ENCODE results near the gene TRIM27. TPM values are rescaled to one million over a fixed set of nuclear protein-coding genes. Genes with fewer than 3 reads are reported as not detected.
"Not testable (repeated sequence)": the region's sequence is repeated elsewhere in the genome, so short reads cannot be mapped to it uniquely, and the experiment has no call there.

Gene TRIM27
- total RNA-seq, 1 donor from 2014 or later, result 15.7 TPM

DNA sequence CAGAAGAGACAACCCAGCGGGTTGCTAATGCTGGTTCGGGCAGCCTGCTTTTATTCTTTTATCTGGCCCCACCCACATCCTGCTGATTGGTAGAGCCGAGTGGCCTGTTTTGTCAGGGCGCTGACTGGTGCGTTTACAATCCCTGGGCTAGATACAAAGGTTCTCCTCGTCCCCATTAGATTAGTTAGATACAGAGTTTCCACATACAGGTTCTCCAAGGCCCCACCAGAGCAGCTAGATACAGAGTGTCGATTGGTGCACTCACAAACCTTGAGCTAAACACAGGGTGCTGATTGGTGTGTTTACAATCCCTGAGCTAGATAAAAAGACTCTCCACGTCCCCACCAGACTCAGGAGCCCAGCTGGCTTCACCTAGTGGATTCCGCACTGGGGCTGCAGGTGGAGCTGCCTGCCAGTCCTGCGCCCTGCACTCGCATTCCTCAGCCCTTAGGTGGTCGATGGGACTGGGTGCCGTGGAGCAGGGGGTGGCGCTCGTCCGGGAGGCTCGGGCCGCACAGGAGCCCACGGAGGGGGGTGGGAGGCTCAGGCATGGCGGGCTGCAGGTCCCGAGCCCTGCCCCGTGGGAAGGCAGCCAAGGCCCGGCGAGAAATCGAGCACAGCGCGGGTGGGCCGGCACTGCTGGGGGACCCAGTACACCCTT lies 51.5 kb downstream of the TRIM27 start:
- ATAC-seq (ENCODE audit: poor library complexity); DNase-seq; intact Hi-C loops (cut with DNase I): not testable (repeated sequence)

DNA sequence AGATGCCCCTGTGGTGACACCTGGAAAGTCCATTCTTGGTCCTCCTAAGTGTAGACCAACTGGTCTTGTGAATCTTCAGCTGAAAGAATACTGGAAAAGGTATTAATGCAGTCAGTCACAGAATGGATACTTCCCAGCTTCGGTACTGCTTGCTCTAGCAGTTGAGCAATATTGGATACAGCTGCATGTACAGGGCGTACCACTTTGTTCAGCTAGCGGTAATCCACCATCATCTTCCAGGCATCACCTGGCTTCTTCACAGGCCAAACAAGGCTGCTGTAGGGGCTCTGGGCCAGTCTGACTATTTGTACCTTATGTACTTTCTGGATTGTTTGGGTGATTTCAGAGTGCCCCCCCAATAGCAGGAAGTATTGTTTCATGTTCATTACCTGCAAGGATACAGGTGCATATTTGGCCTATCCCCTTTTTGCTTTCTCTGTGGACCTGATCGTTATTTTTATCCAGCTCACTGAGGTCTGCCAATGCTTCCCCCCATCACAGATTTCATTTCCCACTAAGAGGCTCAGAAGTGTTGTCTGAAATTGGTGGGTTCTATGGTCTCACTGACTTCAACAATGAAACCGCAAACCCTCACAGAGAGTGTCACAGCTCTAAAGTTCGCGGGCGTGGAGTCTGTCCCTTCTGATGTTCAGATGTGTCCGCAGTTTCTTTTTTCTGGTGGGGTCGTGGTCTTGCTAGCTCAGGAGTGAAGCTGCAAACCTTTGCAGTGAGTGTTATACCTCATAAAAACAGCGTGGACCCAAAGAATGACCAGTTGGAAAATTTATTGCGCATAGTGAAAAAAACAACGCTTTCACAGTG lies 52.2 kb downstream of the TRIM27 start:
- intact Hi-C loops (cut with DNase I), result no loop called here
- ATAC-seq (ENCODE audit: poor library complexity), result no peak
- no peak for DNase-seq

DNA sequence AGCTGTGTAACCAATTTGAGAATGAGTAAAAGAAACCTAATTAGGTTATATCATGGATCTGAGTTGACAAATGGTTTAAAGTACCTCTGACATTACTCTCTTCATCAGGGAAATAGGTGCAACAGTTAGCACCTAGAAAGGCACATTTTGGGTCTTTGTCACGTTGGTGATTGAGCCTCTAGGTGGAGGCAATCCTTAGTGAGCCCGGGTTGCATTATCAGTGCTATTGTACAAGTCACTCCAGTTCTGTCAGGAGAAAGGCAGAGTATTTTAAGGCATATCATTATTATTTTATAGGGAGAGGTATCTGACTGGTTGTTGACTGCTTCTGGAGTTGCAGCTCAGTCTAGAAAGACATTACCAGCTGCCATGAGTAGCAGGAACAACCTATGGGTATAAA lies 54.9 kb downstream of the TRIM27 start:
- no peak for DNase-seq
- ATAC-seq (ENCODE audit: poor library complexity), result no peak
- intact Hi-C loops (cut with DNase I), result loop anchor here (10.0 kb wide), 1 partner anchor 116 kb away; no protein-coding TSS in a partner anchor

DNA sequence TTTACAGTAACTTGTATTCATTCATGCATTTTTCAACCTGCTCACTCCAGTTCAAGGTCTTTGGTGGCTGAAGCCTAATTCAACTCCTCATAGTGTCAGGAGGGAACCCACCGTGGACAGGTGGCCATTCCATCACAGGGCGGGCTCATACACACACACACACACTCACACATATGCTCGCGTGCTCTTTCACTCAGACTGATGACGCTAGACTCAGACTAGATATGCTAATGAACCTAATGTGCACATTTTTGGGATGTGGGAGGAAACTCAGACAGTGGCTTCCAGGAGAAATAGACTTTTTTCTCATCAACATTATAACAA lies 56.7 kb downstream of the TRIM27 start:
- intact Hi-C loops (cut with DNase I), result loop anchor here (10.0 kb wide), 1 partner anchor 118 kb away; no protein-coding TSS in a partner anchor
- no peak for DNase-seq
- ATAC-seq (ENCODE audit: poor library complexity), result peak; percentile 21

DNA sequence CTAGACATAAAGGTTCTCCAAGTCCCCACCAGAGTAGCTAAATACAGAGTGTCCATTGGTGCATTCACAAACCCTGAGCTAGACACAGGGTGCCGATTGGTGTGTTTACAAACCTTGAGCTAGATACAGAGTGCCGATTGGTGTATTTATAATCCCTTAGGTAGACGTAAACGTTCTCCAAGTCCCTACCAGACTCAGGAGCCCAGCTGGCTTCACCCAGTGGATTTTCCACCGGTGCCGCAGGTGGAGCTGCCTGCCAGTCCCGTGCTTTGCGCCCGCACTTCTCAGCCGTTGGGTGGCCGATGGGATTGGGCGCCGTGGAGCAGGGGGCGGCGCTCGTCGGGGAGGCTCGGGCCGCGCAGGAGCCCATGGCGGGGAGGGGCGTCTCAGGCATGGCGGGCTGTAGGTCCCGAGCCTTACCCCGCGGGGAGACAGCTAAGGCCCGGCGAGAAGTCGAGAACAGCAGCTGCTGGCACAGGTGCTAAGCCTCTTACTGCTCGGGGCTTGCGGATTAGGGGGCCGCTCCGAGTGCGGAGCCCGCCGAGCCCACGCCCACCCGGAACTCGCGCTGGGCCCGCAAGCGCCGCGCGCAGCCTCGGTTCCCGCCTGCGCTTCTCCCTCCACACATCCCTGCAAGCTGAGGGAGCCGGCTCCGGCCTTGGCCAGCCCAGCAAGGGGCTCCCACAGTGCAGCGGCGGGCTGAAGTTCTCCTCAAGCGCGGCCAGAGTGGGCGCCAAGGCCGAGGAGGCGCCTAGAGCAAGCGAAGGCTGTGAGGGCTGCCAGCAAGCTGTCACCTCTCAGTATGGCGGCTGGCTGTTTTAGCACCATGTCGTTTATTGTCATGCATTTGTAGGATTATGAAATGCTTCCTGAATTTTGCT lies 57.3 kb downstream of the TRIM27 start:
- intact Hi-C loops (cut with DNase I), result loop anchor here (10.0 kb wide), 1 partner anchor 118 kb away; no protein-coding TSS in a partner anchor
- peak; percentile 79 for DNase-seq
- peak; percentile 79 for ATAC-seq (ENCODE audit: poor library complexity)

DNA sequence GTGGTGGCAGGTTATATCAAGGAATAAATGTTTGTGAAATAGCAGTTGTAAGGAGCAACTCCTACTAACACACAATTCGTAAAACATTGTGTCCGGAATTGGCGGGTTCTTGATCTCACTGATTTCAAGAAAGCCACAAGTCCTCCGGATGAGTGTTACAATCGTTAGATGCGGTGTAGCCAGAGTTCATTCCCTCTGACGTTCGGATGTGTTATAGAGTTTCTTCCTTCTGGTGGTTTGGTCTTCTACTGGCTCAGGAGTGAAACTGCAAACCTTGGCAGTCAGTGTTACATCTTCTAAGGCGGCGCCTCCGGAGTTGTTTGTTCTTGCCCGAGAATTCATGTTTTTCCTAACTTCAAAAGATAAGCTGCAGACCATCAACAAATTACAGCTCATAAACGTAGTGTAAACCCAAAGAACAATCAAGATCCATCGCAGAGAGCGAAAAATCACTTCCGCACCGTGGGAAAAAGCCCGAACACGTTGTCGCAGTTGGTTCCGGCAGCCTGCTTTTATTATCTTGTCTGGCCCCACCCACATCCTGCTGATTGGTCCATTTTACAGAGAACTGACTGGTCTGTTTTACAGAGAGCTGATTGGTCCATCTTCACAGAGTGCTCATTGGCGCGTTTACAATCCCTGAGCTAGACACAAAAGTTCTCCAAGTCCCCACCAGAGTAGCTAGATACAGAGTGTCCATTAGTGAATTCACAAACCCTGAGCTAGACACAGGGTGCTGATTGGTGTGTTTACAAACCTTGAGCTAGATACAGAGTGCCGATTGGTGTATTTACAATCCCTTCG lies 58.2 kb downstream of the TRIM27 start:
- intact Hi-C loops (cut with DNase I), result loop anchor here (10.0 kb wide), 1 partner anchor 119 kb away; no protein-coding TSS in a partner anchor
- ATAC-seq (ENCODE audit: poor library complexity) (no peak), DNase-seq (no peak)

DNA sequence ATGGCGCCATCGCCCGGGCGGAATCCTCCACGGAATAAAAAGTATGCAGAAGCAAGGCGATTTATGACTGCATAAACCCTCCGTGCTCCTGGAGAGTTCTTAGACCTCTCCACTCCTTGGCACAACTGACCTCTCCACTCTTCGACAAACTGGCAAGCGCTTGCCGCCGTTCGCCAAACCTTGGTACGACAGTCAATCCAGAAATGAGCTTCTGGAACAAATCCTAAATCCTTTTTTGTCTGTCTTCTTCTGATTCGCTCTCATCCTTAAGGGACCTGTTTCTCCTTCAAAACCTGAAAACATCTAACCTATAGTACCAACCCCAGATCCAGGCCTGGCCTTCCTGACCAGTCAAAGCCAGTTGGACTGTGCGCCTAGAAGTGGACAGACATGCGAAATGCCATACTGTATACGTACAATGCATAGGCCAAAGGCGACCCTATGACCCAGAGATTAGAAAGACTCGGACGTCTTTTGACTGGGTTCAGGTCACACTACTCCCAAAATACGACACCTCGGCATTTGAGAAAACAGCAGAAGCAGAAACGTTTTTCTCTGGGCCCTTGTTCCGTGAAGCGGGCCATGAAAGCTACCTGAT lies 59.4 kb downstream of the TRIM27 start:
- intact Hi-C loops (cut with DNase I), result loop anchor here (10.0 kb wide), 1 partner anchor 120 kb away; no protein-coding TSS in a partner anchor
- ATAC-seq (ENCODE audit: poor library complexity) (no peak), DNase-seq (no peak)

DNA sequence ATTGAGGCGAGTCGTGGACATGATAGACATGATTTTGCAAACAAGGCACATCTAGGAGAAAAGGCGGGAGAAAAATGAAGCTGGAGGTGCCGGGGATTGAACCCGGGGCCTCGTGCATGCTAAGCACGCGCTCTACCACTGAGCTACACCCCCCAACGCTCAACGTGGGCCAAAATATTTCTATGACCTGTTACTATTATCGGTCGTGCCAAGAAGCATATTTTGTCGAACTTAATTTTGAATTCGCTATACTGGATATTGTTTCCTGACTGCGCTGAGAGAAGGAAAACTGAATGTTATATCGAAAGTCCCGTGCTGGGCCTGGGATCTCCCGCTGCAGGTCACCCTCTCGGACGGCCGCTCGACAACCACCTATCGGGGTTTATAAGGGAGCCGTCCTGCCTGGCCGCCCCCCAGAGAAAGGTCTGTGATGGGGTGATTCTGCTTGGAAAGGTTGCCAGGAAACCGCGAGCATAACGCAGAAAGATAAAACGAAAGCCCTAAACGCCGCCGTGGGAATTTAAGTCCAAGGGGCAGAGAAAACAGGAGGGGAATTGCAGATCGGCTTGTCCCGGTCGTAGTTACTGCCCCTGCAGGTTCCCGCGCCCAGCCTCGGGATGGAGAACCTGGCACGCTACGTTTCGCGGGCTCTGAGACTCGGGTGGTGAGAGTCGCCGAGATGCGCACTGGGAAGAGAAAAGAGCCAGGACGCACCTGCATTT lies 60.0 kb downstream of the TRIM27 start:
- intact Hi-C loops (cut with DNase I), result loop anchor here (1.0 to 10.0 kb wide), 2 partner anchors 25 to 121 kb away; no protein-coding TSS in a partner anchor
- DNase-seq (peak; percentile 77), ATAC-seq (ENCODE audit: poor library complexity) (peak; percentile 85)

DNA sequence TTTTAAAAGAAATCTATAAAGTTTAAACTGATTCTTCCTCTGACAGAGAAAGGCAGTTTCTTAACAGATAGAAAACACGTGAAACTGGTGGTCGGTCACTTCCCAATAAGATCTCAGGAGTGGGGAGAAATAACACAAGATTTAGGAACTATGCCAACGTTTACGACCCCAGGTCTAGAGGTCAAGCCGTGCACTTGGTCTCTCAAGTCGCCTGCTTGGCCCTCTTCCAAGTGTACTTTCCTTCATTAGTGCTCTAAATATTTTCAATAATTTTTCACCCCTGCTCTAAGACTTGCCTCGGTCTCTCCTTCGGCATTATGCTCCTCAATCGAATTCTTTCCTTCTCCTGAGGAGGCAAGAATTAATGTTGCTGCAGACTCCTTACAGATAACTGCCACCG lies 61.7 kb downstream of the TRIM27 start:
- DNase-seq (no peak), ATAC-seq (ENCODE audit: poor library complexity) (no peak)
- intact Hi-C loops (cut with DNase I), result loop anchor here (10.0 kb wide), 1 partner anchor 123 kb away; no protein-coding TSS in a partner anchor

DNA sequence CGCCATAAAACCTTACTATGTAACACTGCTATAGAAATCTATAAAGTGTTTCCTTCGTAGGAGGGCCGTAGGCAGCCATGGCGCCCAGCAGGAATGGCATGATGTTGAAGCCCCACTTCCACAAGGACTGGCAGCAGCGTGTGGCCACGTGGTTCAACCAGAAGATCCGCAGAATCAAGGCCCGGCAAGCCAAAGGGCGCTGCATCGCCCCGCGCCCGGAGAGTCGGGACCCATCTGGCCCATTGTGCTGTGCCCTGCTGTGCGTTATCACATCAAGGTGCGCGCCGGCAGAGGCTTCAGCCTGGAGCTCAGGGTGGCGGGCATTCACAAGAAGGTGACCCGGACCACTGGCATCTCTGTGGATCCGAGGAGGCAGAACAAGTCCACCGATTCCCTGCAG lies 62.4 kb downstream of the TRIM27 start:
- no peak for ATAC-seq (ENCODE audit: poor library complexity)
- intact Hi-C loops (cut with DNase I), result loop anchor here (10.0 kb wide), 1 partner anchor 123 kb away; no protein-coding TSS in a partner anchor
- DNase-seq, result no peak

DNA sequence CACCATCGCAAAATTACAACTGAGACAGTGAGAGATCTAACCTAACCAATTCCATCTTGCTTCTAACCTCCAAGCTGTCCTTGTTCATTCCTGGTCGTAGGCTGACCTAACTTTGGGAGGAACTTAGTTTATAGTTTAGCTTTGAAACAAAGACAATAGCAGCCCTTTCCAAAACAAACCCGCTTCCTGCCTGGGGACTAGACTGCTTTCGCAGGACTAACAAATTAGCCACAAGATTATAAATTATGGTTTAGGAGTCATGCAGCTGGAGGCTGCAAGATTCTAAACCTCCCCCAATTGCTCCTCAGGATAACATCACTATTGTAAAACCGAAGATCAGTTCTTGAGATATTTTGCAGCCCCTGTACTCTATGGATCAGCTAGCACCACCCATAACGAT lies 63.2 kb downstream of the TRIM27 start:
- no peak for DNase-seq
- ATAC-seq (ENCODE audit: poor library complexity), result no peak
- intact Hi-C loops (cut with DNase I), result loop anchor here (10.0 kb wide), 1 partner anchor 124 kb away; no protein-coding TSS in a partner anchor

DNA sequence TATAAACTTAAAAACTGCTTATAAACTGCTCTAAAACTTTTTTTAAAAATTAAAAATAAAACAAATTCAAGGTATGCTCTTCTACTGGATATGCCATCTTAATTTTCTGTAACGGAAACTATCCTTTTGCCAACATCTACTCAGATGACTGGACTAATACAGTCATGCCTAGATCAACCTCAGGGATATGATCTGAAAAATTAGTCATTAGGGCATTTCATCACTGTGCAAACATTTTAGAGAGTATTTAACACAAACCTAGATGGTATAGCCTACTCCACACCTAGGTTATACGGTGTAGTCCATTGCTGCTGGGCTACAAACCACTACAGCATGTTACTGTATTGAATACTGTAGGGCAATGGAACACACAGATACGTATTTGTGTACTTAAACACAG lies 64.8 kb downstream of the TRIM27 start:
- DNase-seq (no peak), ATAC-seq (ENCODE audit: poor library complexity) (no peak)
- intact Hi-C loops (cut with DNase I), result no loop called here

DNA sequence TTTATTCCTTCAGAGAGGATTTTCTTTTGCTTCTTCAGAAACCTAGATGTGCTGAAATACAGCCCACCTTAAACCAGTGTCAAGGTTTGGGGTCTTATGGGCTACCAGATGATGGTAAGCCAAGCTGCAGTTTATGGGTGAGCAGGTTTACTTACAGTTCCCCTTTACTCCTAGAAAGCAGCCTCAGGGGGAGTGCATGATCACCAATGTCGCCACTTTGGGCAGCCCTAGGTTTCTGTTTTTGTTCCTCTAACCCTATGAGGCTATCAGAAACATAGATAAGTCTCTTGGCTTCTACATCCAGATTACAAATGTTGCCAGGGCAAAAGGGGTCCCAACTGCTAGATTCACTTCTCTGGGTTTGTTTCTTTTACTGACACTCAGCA lies 67.2 kb downstream of the TRIM27 start:
- intact Hi-C loops (cut with DNase I), result no loop called here
- ATAC-seq (ENCODE audit: poor library complexity), result no peak
- DNase-seq, result no peak

DNA sequence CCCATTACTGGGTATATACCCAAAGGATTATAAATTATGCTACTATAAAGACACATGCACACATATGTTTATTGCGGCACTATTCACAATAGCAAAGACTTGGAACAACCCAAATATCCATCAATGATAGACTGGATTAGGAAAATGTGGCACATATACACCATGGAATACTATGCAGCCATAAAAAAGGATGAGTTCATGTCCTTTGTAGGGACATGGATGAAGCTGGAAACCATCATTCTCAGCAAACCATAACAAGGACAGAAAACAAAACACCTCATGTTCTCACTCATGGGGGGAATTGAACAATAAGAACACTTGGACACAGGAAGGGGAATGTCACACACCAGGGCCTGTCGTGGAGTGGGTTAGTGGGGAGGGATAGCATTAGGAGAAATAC lies 69.4 kb downstream of the TRIM27 start:
- DNase-seq; ATAC-seq (ENCODE audit: poor library complexity); intact Hi-C loops (cut with DNase I): not testable (repeated sequence)
